Neutrophil (primary cell): Measurements from ENCODE around the gene MRPS34.

Source experiments
- H3K27ac ChIP-seq: fragments of 200-600 bp; sonication (generic); 2 replicates; pipeline ENCODE4 v1.5.1; 2016; ENCODE audit warnings: mild to moderate bottlenecking, moderate library complexity
- H3K27me3 ChIP-seq: fragments of 200-600 bp; sonication (generic); 2 replicates; pipeline ENCODE4 v1.6.0; 2016; ENCODE audit warnings: mild to moderate bottlenecking
- H3K36me3 ChIP-seq: fragments of 200-600 bp; sonication (generic); 2 replicates; pipeline ENCODE4 v1.5.1; 2017
- H3K4me1 ChIP-seq, 2 experiments: fragments of 200-600 bp in 1 of 2; sonication (generic) in 1 of 2; 1 replicate in 1 of 2; 2 replicates in 1 of 2; pipeline versions ENCODE4 v1.5.1 to v1.6.1; 2013 to 2016; ENCODE audit warnings: low read depth in 1 of 2, low read length in 1 of 2, mild to moderate bottlenecking in 1 of 2, moderate library complexity in 1 of 2; ENCODE audit not compliant: control insufficient read depth in 1 of 2, insufficient read depth in 1 of 2
- H3K4me3 ChIP-seq, 2 experiments: fragments of 200-600 bp in 1 of 2; sonication (generic) in 1 of 2; 1 replicate in 1 of 2; 2 replicates in 1 of 2; pipeline ENCODE4 v1.5.1; 2013 to 2016; ENCODE audit warnings: low read depth in 1 of 2, low read length in 1 of 2, mild to moderate bottlenecking in 1 of 2, moderate library complexity in 1 of 2
- H3K9me3 ChIP-seq: fragments of 200-600 bp; sonication (generic); 2 replicates; pipeline ENCODE4 v1.5.1; 2016
- CTCF ChIP-seq: fragments of 200-600 bp; sonication (generic); IDR thresholded peaks from 2 replicates; pipeline ENCODE4 v1.5.1; 2016; ENCODE audit warnings: antibody characterized with exemption

Gene MRPS34

GRCh38 chr16:1772908-1773702 lies at the start of gene MRPS34:
TSS of gene MRPS34 (minus strand) at chr16:1773134. CDS start at chr16:1773119, 15 bp downstream.
- Histone ChIP-seq H3K27me3 (peaks cover 8% of the 10 kb centered on the region), H3K27ac (peak within 1 kb of the TSS; percentile 95), H3K4me3 (peak within 1 kb of the TSS; percentile 89 to 100), H3K36me3 (peaks cover 48% of the 10 kb centered on the region), H3K4me1 (peaks cover 35 to 51% of the 10 kb centered on the region in 2 experiments), H3K9me3 (no peaks in the 10 kb centered on the region)
- TF ChIP-seq CTCF = peak; percentile 81

- Histone ChIP-seq H3K36me3 (peaks cover 59% of the 10 kb centered on the region), H3K4me1 (peaks cover 10 to 11% of the 10 kb centered on the region in 2 experiments), H3K27me3 (no peaks in the 10 kb centered on the region), H3K27ac (no peak overlapping the region), H3K4me3 (no peak overlapping the region), H3K9me3 (no peaks in the 10 kb centered on the region)
- TF ChIP-seq CTCF = no peak
Observed at GRCh38 chr16:1821861-1822611, 49.1 kb upstream of the MRPS34 start.

- Histone ChIP-seq H3K27ac (no peak overlapping the region), H3K4me1 (peaks cover 9% of the 10 kb centered on the region in 2 experiments), H3K9me3 (no peaks in the 10 kb centered on the region), H3K4me3 (no peak overlapping the region), H3K27me3 (no peaks in the 10 kb centered on the region), H3K36me3 (peaks cover 70% of the 10 kb centered on the region)
- no peak for TF ChIP-seq CTCF
Observed at GRCh38 chr16:1820946-1821290, 48.0 kb upstream of the MRPS34 start.

- no peak for TF ChIP-seq CTCF
- no peak overlapping the region for H3K27ac ChIP-seq
- peaks cover 74% of the 10 kb centered on the region for H3K36me3 ChIP-seq
- peaks cover 3% of the 10 kb centered on the region in 2 experiments for H3K4me1 ChIP-seq
- H3K27me3 ChIP-seq = no peaks in the 10 kb centered on the region
- no peak overlapping the region for H3K4me3 ChIP-seq
- no peaks in the 10 kb centered on the region for H3K9me3 ChIP-seq
Observed at GRCh38 chr16:1820096-1820945, 47.4 kb upstream of the MRPS34 start.

- H3K4me1 ChIP-seq = no peaks in the 10 kb centered on the region
- H3K27me3 ChIP-seq = no peaks in the 10 kb centered on the region
- H3K27ac ChIP-seq = no peak overlapping the region
- H3K9me3 ChIP-seq = no peaks in the 10 kb centered on the region
- no peak for TF ChIP-seq CTCF
- H3K4me3 ChIP-seq = no peak overlapping the region
- H3K36me3 ChIP-seq = peaks cover 78% of the 10 kb centered on the region
Observed at GRCh38 chr16:1819611-1820010, 46.7 kb upstream of the MRPS34 start.
